DOHH2 (cell line): ENCODE measurements around the gene KCNV2.

ENCODE experiments used
- H3F3A ChIP-seq: fragments of 200-600 bp; sonication (generic), shearing (Covaris generic); 2 replicates; pipeline ENCODE4 v1.6.0; 2016; ENCODE audit warnings: antibody characterized with exemption, mild to moderate bottlenecking; ENCODE audit not compliant: control insufficient read depth, insufficient read depth
- H3K27ac ChIP-seq: fragments of 200-600 bp; sonication (generic); 2 replicates; pipeline ENCODE4 v1.5.1; 2014; ENCODE audit warnings: low read depth, mild to moderate bottlenecking, low read length, moderate library complexity
- H3K27me3 ChIP-seq: fragments of 200-600 bp; sonication (generic); 2 replicates; pipeline ENCODE4 v1.6.1; 2014; ENCODE audit warnings: mild to moderate bottlenecking, low read length, mixed read lengths; ENCODE audit not compliant: control insufficient read depth
- H3K36me3 ChIP-seq: fragments of 200-600 bp; sonication (generic); 2 replicates; pipeline ENCODE4 v1.6.1; 2014; ENCODE audit warnings: mild to moderate bottlenecking, low read length, moderate library complexity, mixed read lengths; ENCODE audit not compliant: control insufficient read depth
- H3K4me1 ChIP-seq: fragments of 200-600 bp; sonication (generic); 2 replicates; pipeline ENCODE4 v1.6.1; 2014; ENCODE audit warnings: mild to moderate bottlenecking, low read length, mixed read lengths; ENCODE audit not compliant: control insufficient read depth
- H3K4me2 ChIP-seq: fragments of 200-600 bp; sonication (generic); 2 replicates; pipeline ENCODE4 v1.6.0; 2014; ENCODE audit warnings: mild to moderate bottlenecking, low read length, moderate library complexity
- H3K4me3 ChIP-seq: fragments of 200-600 bp; sonication (generic); 2 replicates; pipeline ENCODE4 v1.5.1; 2014; ENCODE audit warnings: mild to moderate bottlenecking, low read length, mixed read lengths
- H3K79me2 ChIP-seq: fragments of 200-600 bp; sonication (generic); 2 replicates; pipeline ENCODE4 v1.6.1; 2014; ENCODE audit warnings: mild to moderate bottlenecking, low read length, mixed read lengths; ENCODE audit not compliant: control insufficient read depth
- H3K9me2 ChIP-seq: fragments of 200-600 bp; sonication (generic); replicated peaks from 2 replicates; pipeline ENCODE4 v1.6.1; 2014; ENCODE audit warnings: mild to moderate bottlenecking, low read length, mixed read lengths; ENCODE audit not compliant: control insufficient read depth
- H3K9me3 ChIP-seq: fragments of 200-600 bp; sonication (generic); 2 replicates; pipeline ENCODE4 v1.6.1; 2014; ENCODE audit warnings: antibody characterized with exemption, low read length, mixed read lengths; ENCODE audit not compliant: control insufficient read depth, insufficient read depth
- H4K20me1 ChIP-seq: fragments of 200-600 bp; sonication (generic); 2 replicates; pipeline ENCODE4 v1.6.0; 2014; ENCODE audit warnings: low read depth, mild to moderate bottlenecking, antibody characterized with exemption, low read length, moderate library complexity; ENCODE audit not compliant: control insufficient read depth, insufficient read depth
- CTCF ChIP-seq: fragments of 200-600 bp; sonication (generic); IDR thresholded peaks from one replicate; pipeline ENCODE4 v1.5.1; 2014; ENCODE audit warnings: antibody characterized with exemption, mild to moderate bottlenecking, low read depth, low read length; ENCODE audit not compliant: poor library complexity, severe bottlenecking
- EZH2phosphoT487 ChIP-seq: fragments of 200-600 bp; sonication (generic); IDR thresholded peaks from 2 replicates; pipeline ENCODE4 v1.6.1; 2017; ENCODE audit warnings: borderline replicate concordance, mild to moderate bottlenecking, antibody characterized with exemption, low read length, moderate library complexity, mixed read lengths

KCNV2 gene

GRCh38 chr9:2771087-2771486, 53.8 kb downstream of the KCNV2 start:
- H3K4me3 ChIP-seq, result no peak overlapping the region
- peaks cover 7% of the 10 kb centered on the region; the same call in 1 of the 2 replicates for H3K9me3 ChIP-seq
- no peaks in the 10 kb centered on the region for H3K27me3 ChIP-seq
- no peak overlapping the region for H3K4me2 ChIP-seq
- no peaks in the 10 kb centered on the region for H3K9me2 ChIP-seq
- H3K4me1 ChIP-seq, result no peaks in the 10 kb centered on the region
- H3K27ac ChIP-seq, result no peak overlapping the region
- no peaks in the 10 kb centered on the region for H4K20me1 ChIP-seq
- peaks cover 78% of the 10 kb centered on the region for H3K36me3 ChIP-seq
- H3F3A ChIP-seq, result no peaks in the 10 kb centered on the region
- TF ChIP-seq EZH2phosphoT487 (no peak), CTCF (no peak)
- H3K79me2 ChIP-seq, result peaks cover 11% of the 10 kb centered on the region

- H4K20me1 ChIP-seq, result no peaks in the 10 kb centered on the region
- H3F3A ChIP-seq, result no peaks in the 10 kb centered on the region
- no peak overlapping the region for H3K4me3 ChIP-seq
- H3K27ac ChIP-seq, result no peak overlapping the region
- no peak overlapping the region for H3K4me2 ChIP-seq
- TF ChIP-seq CTCF (no peak), EZH2phosphoT487 (no peak)
- no peaks in the 10 kb centered on the region for H3K4me1 ChIP-seq
- no peaks in the 10 kb centered on the region for H3K9me2 ChIP-seq
- no peaks in the 10 kb centered on the region for H3K27me3 ChIP-seq
- H3K79me2 ChIP-seq, result peaks cover 15% of the 10 kb centered on the region
- peaks cover 84% of the 10 kb centered on the region for H3K36me3 ChIP-seq
- peaks cover 10% of the 10 kb centered on the region; the same call in 1 of the 2 replicates for H3K9me3 ChIP-seq
Observed at GRCh38 chr9:2771661-2772060, 54.4 kb downstream of the KCNV2 start.

GRCh38 chr9:2777454-2777853, 60.1 kb downstream of the KCNV2 start:
- no peak overlapping the region for H3K4me2 ChIP-seq
- H3K4me3 ChIP-seq, result no peak overlapping the region
- H4K20me1 ChIP-seq, result no peaks in the 10 kb centered on the region
- H3K9me2 ChIP-seq, result no peaks in the 10 kb centered on the region
- no peak overlapping the region for H3K27ac ChIP-seq
- H3K27me3 ChIP-seq, result no peaks in the 10 kb centered on the region
- TF ChIP-seq EZH2phosphoT487 (no peak), CTCF (no peak)
- H3K36me3 ChIP-seq, result peaks cover 96% of the 10 kb centered on the region
- H3K4me1 ChIP-seq, result no peaks in the 10 kb centered on the region
- H3K79me2 ChIP-seq, result peaks cover 18% of the 10 kb centered on the region
- peaks cover 21% of the 10 kb centered on the region; the same call in 1 of the 2 replicates for H3K9me3 ChIP-seq
- H3F3A ChIP-seq, result no peaks in the 10 kb centered on the region
